GM23338 (cell line): ENCODE data around the gene CPEB2. TPM values are rescaled to one million over a fixed set of nuclear protein-coding genes. Genes with fewer than 3 reads are reported as not detected.

Experiments used
- ATAC-seq: fragments of 200-7000 bp; cut with Tn5 transposase; 3 replicates; pipeline ENCODE4 v1.9.1; 2020
- DNase-seq: peaks from one replicate; pipeline ENCODE4 v3.0.0-alpha.2; 2015; ENCODE audit warnings: low spot score
- H2AFZ ChIP-seq: fragments of 200-600 bp; sonication (generic); 2 replicates; pipeline ENCODE4 v1.8.0; 2016; ENCODE audit warnings: antibody characterized with exemption, mild to moderate bottlenecking, moderate library complexity
- H3F3A ChIP-seq: fragments of 200-600 bp; sonication (generic); replicated peaks from 2 replicates; pipeline ENCODE4 v1.8.0; 2017; ENCODE audit warnings: antibody characterized with exemption, mixed run types, low read depth
- H3K27ac ChIP-seq: fragments of 200-600 bp; sonication (generic); 2 replicates; pipeline ENCODE4 v1.6.1; 2016; ENCODE audit warnings: low read depth
- H3K27me3 ChIP-seq: fragments of 200-600 bp; sonication (generic); 2 replicates; pipeline ENCODE4 v1.8.0; 2016; ENCODE audit warnings: mild to moderate bottlenecking, mixed run types, moderate library complexity; ENCODE audit not compliant: insufficient read depth
- H3K36me3 ChIP-seq: fragments of 200-600 bp; sonication (generic); 2 replicates; pipeline ENCODE4 v1.8.0; 2016; ENCODE audit warnings: mild to moderate bottlenecking; ENCODE audit not compliant: insufficient read depth
- H3K4me1 ChIP-seq: fragments of 200-600 bp; sonication (generic); 2 replicates; pipeline ENCODE4 v1.8.0; 2016; ENCODE audit warnings: mild to moderate bottlenecking, moderate library complexity; ENCODE audit not compliant: insufficient read depth
- H3K4me2 ChIP-seq: fragments of 200-600 bp; sonication (generic); 2 replicates; pipeline ENCODE4 v1.7.1; 2017; ENCODE audit warnings: mixed run types
- H3K4me3 ChIP-seq: fragments of 200-600 bp; sonication (generic); 2 replicates; pipeline ENCODE4 v1.6.1; 2016; ENCODE audit warnings: mixed run types
- H3K79me2 ChIP-seq: fragments of 200-600 bp; sonication (generic); replicated peaks from 2 replicates; pipeline ENCODE4 v1.8.0; 2017; ENCODE audit warnings: mild to moderate bottlenecking; ENCODE audit not compliant: insufficient read depth
- H3K9me2 ChIP-seq: fragments of 200-600 bp; sonication (generic); 2 replicates; pipeline ENCODE4 v1.8.0; 2017; ENCODE audit not compliant: insufficient read depth
- H4K20me1 ChIP-seq: fragments of 200-600 bp; sonication (generic); replicated peaks from 2 replicates; pipeline ENCODE4 v1.8.0; 2017; ENCODE audit warnings: mild to moderate bottlenecking; ENCODE audit not compliant: insufficient read depth
- H3K27ac Mint-ChIP-seq: 2 replicates; pipeline ENCODE4 v1.8.0; 2020; ENCODE audit warnings: inconsistent platforms, mild to moderate bottlenecking, moderate library complexity, mixed read lengths
- H3K27me3 Mint-ChIP-seq: 3 replicates; pipeline ENCODE4 v1.8.0; 2022; ENCODE audit warnings: low read depth, mild to moderate bottlenecking, moderate library complexity, mixed read lengths, inconsistent platforms; ENCODE audit not compliant: insufficient read depth, poor library complexity
- H3K36me3 Mint-ChIP-seq: 3 replicates; pipeline ENCODE4 v1.8.0; 2021; ENCODE audit warnings: low read depth, mild to moderate bottlenecking, inconsistent platforms, moderate library complexity, mixed read lengths
- H3K4me1 Mint-ChIP-seq: 3 replicates; pipeline ENCODE4 v1.8.0; 2020; ENCODE audit warnings: mild to moderate bottlenecking, inconsistent platforms, mixed read lengths
- H3K4me3 Mint-ChIP-seq: 3 replicates; pipeline ENCODE4 v1.8.0; 2021; ENCODE audit warnings: moderate library complexity, mild to moderate bottlenecking, inconsistent platforms, mixed read lengths
- H3K9me3 Mint-ChIP-seq: 3 replicates; pipeline ENCODE4 v1.8.0; 2020; ENCODE audit warnings: moderate library complexity, mild to moderate bottlenecking, inconsistent platforms, mixed read lengths
- CREB1 ChIP-seq: fragments of 250-450 bp; sonication (Bioruptor Pico); IDR thresholded peaks from 2 replicates; pipeline ENCODE4 v1.5.0; 2020; ENCODE audit warnings: low read depth, mild to moderate bottlenecking, moderate library complexity
- ETS1 ChIP-seq: IDR thresholded peaks from 2 replicates; pipeline ENCODE4 v1.6.1; 2016; ENCODE audit warnings: antibody characterized with exemption
- EZH2phosphoT487 ChIP-seq: fragments of 200-600 bp; sonication (generic); IDR thresholded peaks from one replicate; pipeline ENCODE4 v1.8.1; 2018; ENCODE audit warnings: antibody characterized with exemption; ENCODE audit not compliant: unreplicated experiment
- JUNB ChIP-seq: IDR thresholded peaks from one replicate; pipeline ENCODE4 v1.6.1; 2016; ENCODE audit warnings: antibody characterized with exemption; ENCODE audit not compliant: unreplicated experiment
- NANOG ChIP-seq: IDR thresholded peaks from 2 replicates; pipeline ENCODE4 v1.6.1; 2016; ENCODE audit warnings: antibody characterized with exemption, borderline replicate concordance
- POLR2AphosphoS5 ChIP-seq: IDR thresholded peaks from 2 replicates; pipeline ENCODE4 v1.6.1; 2016; ENCODE audit warnings: antibody characterized with exemption, low read depth
- REST ChIP-seq: IDR thresholded peaks from one replicate; pipeline ENCODE4 v1.6.1; 2018; ENCODE audit warnings: antibody characterized with exemption; ENCODE audit not compliant: unreplicated experiment
- STAT1 ChIP-seq: IDR thresholded peaks from one replicate; pipeline ENCODE4 v1.6.1; 2016; ENCODE audit warnings: antibody characterized with exemption; ENCODE audit not compliant: unreplicated experiment
- ZNF114 ChIP-seq: fragments of 250-450 bp; sonication (Bioruptor Pico); IDR thresholded peaks from 2 replicates; pipeline ENCODE4 v1.5.0; 2020; ENCODE audit warnings: mild to moderate bottlenecking, moderate library complexity
- ZNF462 ChIP-seq: fragments of 250-450 bp; sonication (Bioruptor Pico); IDR thresholded peaks from 2 replicates; pipeline ENCODE4 v1.5.0; 2020; ENCODE audit warnings: mild to moderate bottlenecking, moderate library complexity
- polyA plus RNA-seq: library from polyadenylated mRNA; unstranded; fragments of >200 nt; fragmentation: Nextera tagmentation; extraction: Ambion mirVana; gene quantifications from 2 replicates; pipeline ENCODE4 v1.2.1, GENCODE V29; 2016
- total RNA-seq: library from RNA; depleted of rRNA; stranded (reverse); fragments of >200 nt; shearing (Covaris generic); gene quantifications from 2 replicates; pipeline ENCODE4 v1.2.3, GENCODE V29; 2014

The CPEB2 gene
- total and polyA plus RNA-seq, 2 experiments from 2014 or later = 0.66 to 2.4 TPM

GRCh38 chr4:14994242-14994641, 8.0 kb upstream of the CPEB2 start:
- no peaks in the 10 kb centered on the region for H3K27me3 Mint-ChIP-seq
- no peak for DNase-seq
- no peak for ATAC-seq
- H3K4me1 ChIP-seq = no peaks in the 10 kb centered on the region
- H3F3A ChIP-seq = no peaks in the 10 kb centered on the region
- H3K27me3 ChIP-seq = no peaks in the 10 kb centered on the region
- H3K36me3 ChIP-seq = no peaks in the 10 kb centered on the region
- no peak overlapping the region for H3K4me2 ChIP-seq
- no peaks in the 10 kb centered on the region for H3K9me3 Mint-ChIP-seq
- no peak overlapping the region for H3K4me3 ChIP-seq
- TF ChIP-seq ZNF114 (no peak), NANOG (no peak), REST (no peak), EZH2phosphoT487 (no peak)
- no peaks in the 10 kb centered on the region for H3K9me2 ChIP-seq
- H3K36me3 Mint-ChIP-seq = no peaks in the 10 kb centered on the region
- peaks cover 6% of the 10 kb centered on the region; the same call in 2 of the 3 replicates for H3K4me1 Mint-ChIP-seq
- no peak overlapping the region for H2AFZ ChIP-seq
- H4K20me1 ChIP-seq = no peaks in the 10 kb centered on the region
- H3K79me2 ChIP-seq = no peaks in the 10 kb centered on the region
- no peak overlapping the region for H3K27ac ChIP-seq
- no peak overlapping the region for H3K27ac Mint-ChIP-seq
- no peak overlapping the region for H3K4me3 Mint-ChIP-seq

- peak; percentile 47 for ATAC-seq
- Mint-ChIP-seq H3K4me3 (peak overlapping the region; percentile 82), H3K27me3 (peaks cover 14% of the 10 kb centered on the region), H3K27ac (no peak overlapping the region), H3K36me3 (peaks cover 3% of the 10 kb centered on the region; the same call in 1 of the 3 replicates), H3K9me3 (no peaks in the 10 kb centered on the region; the same call in 2 of the 3 replicates), H3K4me1 (peaks cover 29% of the 10 kb centered on the region)
- no peak overlapping the region for H3K27ac ChIP-seq
- H3K4me1 ChIP-seq = peaks cover 22% of the 10 kb centered on the region
- no peaks in the 10 kb centered on the region for H3F3A ChIP-seq
- peak; percentile 69 for DNase-seq
- no peaks in the 10 kb centered on the region for H3K9me2 ChIP-seq
- H3K79me2 ChIP-seq = no peaks in the 10 kb centered on the region; the same call in 1 of the 2 replicates
- no peaks in the 10 kb centered on the region for H3K36me3 ChIP-seq
- H4K20me1 ChIP-seq = no peaks in the 10 kb centered on the region
- H2AFZ ChIP-seq = peak overlapping the region; percentile 98
- H3K4me3 ChIP-seq = peak overlapping the region; percentile 91
- peak overlapping the region; percentile 96 for H3K4me2 ChIP-seq
- H3K27me3 ChIP-seq = peaks cover 26% of the 10 kb centered on the region
- TF ChIP-seq NANOG = no peak
- TF ChIP-seq STAT1 = no peak
- no peak for TF ChIP-seq JUNB
- TF ChIP-seq ZNF462 (CRISPR knock-in tag) = no peak
- no peak for TF ChIP-seq POLR2AphosphoS5
- no peak for TF ChIP-seq ETS1
- no peak for TF ChIP-seq CREB1 (CRISPR knock-in tag)
- no peak for TF ChIP-seq ZNF114
- no peak for TF ChIP-seq EZH2phosphoT487
Measured at GRCh38 chr4:15001248-15001868, 923 bp upstream of the CPEB2 start.
